D721Med (cell line): ENCODE measurements around the gene GLYATL1B.
"Not testable (repeated sequence)": the region's sequence is repeated elsewhere in the genome, so short reads cannot be mapped to it uniquely, and the experiment has no call there.

ENCODE experiments used
- DNase-seq: peaks from one replicate; pipeline ENCODE4 v3.0.0; 2011; ENCODE audit warnings: low spot score; ENCODE audit not compliant: insufficient read length
- FAIRE-seq: peaks from 2 replicates; lab custom pipeline; 2011; peaks lifted over from hg19 to GRCh38; lab: Jason Lieb, UNC
- CTCF ChIP-seq: IDR thresholded peaks from 2 replicates; pipeline ENCODE4 v1.5.1; 2012; ENCODE audit warnings: mild to moderate bottlenecking, control low read depth; ENCODE audit not compliant: insufficient read depth; ENCODE audit errors: missing control alignments

GLYATL1B gene

GRCh38 chr11:59112494-59112893, 26.4 kb downstream of the GLYATL1B start:
- DNase-seq (no peak), FAIRE-seq (no peak)
- no peak for TF ChIP-seq CTCF

- DNase-seq (no peak), FAIRE-seq (no peak)
- TF ChIP-seq CTCF = no peak
Measured at GRCh38 chr11:59114344-59114743, 28.2 kb downstream of the GLYATL1B start.

GRCh38 chr11:59115553-59115952, 29.4 kb downstream of the GLYATL1B start:
- DNase-seq (no peak), FAIRE-seq (no peak)
- TF ChIP-seq CTCF = no peak

GRCh38 chr11:59117774-59118173, 31.7 kb downstream of the GLYATL1B start:
- no peak for DNase-seq
- TF ChIP-seq CTCF = no peak
- FAIRE-seq = no peak

GRCh38 chr11:59119826-59120225, 33.7 kb downstream of the GLYATL1B start:
- DNase-seq (no peak), FAIRE-seq (no peak)
- TF ChIP-seq CTCF = no peak

- DNase-seq (peak; percentile 41), FAIRE-seq (no peak)
- TF ChIP-seq CTCF = peak; percentile 99
Measured at GRCh38 chr11:59135648-59136461, 49.7 kb downstream of the GLYATL1B start.

GRCh38 chr11:59136551-59136950, 50.4 kb downstream of the GLYATL1B start:
- FAIRE-seq, DNase-seq: not testable (repeated sequence)
